GM19324 (cell line): ENCODE results near the gene TPT1.

Source experiments
- ATAC-seq: cut with Tn5 transposase; IDR thresholded peaks from one replicate; pipeline ENCODE4 v1.9.1; 2021; ENCODE audit warnings: mild to moderate bottlenecking, moderate library complexity; ENCODE audit not compliant: unreplicated experiment, low FRiP score

TPT1 gene

DNA sequence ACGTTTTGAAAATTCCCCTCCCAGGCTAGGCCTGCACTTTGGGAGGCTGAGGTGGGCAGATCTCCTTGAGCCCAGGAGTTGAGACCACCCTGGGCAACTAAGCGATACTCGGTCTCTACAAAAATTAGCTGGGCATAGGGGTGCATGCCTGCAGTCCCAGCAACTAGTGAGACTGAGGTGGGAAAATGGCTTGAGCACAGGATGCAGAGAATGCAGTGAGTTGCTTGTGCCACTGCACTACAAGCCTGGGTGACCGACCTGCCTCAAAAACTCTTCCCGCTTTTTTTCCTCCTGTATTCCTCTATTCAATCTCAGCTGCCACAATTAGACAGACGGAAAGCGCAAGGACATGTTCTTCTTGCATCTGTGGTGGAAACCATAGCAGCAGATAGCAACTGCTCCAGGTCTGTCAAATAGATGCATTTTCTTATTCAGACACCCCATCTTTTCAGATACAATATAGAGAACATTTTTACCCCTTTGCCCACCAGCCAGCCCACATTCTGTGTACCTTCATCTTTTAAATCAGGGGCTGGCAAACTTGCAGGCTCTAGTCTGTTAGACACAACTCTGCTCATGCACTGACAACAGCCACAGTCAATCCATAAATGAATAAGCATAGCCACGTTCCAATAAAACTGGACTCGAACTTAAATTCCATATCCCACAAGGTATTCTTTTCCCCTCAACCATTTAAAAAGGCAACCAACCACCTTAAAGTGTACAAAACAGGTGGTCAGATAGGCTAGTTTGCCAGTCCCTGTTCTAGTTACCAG lies 4.8 kb downstream of the TPT1 start:
- no peak for ATAC-seq

DNA sequence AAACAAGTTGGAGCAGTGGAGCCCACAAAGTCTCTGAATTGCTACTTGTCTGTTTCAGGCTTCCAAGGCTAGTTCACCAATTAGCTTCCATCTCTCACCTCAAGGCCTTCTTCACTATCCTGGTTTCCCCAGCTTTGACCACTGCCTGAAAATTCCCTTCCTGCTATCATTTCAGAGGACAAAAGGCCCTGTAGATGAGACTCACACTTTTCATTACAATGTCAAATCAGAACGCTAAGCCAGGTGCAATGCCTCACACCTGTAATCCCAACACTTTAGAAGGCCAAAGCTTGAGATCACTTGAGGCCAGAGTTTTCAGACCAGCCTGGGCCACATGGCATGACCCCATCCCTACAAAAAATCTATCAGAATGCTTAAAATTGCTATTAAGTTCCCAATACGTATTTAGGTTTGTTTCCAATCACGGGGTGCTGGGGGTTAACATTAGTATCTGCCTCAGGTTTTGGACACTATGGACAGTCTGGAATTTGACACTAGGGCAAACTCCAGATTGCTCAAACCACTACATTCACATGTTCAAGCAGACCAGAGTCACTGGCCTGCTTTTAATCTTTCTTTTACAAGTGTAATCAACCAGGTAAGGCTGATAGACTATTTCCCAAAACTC lies 5.5 kb downstream of the TPT1 start:
- no peak for ATAC-seq

DNA sequence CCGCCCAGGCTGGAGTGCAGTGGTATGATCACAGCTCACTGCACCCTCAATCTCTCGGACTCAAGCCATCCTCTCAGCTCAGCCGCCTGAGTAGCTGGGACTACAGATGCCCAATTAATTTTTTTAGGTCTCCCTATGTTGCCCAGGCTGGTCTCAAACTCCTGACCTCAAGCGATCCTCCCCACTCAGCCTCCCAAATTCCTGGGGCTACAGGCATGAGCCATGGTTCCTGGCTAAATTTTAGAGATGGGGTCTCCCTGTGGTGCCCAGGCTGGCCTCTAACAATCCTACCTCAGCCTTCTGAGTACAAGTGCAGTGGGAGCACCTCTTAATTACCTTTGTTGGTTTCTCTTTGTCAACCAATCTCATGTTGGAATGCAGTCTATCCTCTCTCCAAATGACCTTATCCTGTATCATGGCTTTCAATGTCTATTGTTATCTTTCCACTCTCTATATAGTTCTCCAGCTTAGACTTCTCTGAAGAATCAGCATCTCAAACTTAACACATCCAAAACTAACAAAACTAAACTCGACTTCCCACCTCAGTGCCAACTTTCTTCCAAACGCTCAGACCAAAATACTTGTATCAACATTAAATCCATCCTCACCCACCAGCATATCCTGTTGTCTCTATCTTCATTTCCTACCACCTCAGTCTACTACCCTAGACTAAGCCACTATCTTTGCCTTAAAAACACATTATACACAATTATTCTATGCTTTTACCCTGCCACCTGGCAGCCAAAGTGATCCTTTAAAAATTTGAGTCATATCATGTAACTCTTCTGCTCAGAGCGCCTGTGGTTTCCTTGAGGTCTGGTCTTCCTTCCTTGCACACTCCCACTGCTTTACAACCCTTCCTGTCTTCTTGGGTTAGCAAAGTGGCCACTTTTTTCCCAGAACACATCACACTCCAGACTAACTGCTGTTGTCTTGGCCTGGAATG lies 6.7 kb downstream of the TPT1 start:
- ATAC-seq = no peak

DNA sequence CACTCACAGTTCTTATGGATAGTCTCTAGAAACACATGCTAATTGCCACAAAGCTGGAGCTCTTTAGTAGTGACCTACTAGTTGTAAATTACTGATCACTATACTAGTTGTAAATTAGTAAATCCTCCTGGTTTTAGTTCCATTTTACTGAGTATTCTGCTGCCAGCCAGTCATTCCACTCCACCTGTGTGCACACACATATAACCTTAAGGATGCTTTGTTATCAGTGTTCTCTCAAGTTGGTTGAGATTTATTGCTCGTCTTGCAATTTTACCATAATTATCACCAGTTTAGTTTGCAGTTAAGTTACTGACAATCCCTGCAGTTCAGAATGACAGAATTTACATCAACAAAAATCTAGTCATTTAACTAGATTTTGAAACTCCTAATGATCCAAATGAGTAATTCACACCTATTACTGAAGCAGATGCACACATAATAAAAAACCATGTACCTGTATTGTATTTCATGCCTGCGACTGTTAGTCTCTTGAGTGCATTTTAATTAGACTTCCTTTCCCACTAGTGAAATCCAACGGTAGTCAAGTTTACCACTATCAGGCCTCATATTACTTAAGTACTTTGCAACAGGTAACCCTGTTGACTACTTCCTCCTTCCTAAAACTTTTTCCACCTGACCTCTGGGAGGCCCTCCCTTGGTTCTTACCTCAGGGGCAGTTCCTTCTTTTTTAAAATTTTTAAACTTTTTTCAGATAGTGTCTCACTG lies 7.6 kb downstream of the TPT1 start:
- no peak for ATAC-seq

DNA sequence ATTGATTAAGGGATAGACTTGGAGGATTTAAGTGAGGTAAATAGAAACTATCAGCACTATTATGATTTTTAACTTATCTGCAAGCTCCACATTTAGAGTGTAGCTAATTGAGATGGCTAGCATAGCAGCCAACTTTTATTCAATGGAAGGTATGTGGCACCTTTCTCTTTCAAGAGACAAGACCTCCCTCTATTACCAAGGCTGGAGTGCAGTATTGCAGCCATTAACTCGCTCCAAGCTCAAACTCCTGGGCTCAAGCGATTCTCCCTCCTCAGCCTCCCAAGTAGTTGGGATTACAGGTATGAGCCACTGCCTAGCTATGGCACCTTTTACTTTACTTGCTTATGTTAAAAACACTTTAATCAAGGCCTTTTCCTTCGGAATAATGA lies 8.2 kb downstream of the TPT1 start:
- no peak for ATAC-seq

DNA sequence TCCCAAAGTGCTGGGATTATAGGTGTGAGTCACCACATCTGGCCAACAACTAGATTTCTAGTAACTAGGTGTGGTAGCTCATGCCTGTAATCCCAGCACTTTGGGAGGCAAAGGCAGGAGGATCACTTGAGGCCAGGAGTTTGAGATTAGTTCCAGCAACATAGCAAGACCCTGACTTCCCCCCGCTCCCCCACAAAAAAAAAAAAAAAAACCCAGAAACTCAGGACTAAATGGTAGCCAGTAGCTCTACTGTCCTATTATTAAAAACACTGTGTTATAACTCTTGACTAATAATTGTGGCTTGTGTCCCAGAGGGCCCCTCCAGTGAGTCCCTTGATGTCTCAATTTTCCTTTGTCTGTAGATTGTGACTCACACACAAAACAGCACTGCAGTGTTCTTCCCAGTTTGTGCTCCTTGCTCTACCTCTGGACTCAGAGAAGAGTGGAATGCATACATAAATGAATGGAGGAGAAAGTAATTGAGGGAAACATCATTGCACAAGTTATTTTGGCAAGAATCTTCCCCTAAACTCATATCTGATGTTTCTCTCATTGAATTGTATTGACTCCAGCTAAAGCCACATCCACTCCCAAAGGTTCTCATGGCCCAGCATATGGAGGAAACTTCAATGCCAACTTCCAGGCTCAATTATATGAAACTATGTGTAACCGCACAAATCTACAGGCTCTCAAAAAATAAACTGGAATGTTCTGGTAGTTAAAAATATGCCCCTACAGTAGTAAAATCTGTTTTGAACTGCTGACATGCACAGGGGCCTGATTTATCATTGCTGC lies 8.8 kb downstream of the TPT1 start:
- ATAC-seq = no peak

DNA sequence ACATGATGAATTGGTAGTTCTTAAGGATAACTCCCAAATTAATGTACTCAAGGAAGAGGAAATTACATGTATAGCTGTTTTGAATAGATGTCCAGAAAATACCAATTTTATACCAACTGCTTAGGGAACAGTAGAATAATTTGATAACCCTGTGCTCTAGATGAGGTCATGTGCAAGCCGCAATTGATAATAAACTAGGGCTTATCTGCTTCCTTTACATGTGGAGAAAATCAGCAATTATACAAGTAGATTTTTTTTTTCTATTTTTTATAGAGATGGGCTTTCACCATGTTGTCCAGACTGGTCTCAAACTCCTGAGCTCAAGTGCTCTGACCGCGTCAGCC lies 9.3 kb downstream of the TPT1 start:
- no peak for ATAC-seq

DNA sequence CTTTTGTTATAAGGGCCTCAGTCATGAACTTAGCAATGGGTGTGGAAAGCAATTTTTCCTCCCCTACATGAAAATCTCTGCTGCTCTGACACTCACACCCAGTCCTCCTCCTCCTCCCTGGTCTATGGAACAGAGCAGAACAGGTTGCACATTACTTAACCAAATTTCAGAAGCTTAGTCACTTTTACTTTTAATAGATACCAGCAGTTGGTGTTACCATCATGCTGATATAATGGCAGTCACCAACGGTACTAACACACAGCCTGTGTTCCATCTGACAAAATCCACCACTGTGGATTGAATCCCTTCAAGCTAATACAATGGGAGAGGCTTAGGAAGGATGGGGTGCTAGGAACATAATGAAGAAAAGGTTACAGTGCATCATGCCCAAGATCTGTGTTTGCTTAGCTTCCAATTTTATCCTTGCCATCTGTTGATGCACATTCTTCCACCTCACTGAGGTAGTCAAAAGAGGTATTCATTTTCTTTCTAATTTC lies 9.8 kb downstream of the TPT1 start:
- no peak for ATAC-seq

DNA sequence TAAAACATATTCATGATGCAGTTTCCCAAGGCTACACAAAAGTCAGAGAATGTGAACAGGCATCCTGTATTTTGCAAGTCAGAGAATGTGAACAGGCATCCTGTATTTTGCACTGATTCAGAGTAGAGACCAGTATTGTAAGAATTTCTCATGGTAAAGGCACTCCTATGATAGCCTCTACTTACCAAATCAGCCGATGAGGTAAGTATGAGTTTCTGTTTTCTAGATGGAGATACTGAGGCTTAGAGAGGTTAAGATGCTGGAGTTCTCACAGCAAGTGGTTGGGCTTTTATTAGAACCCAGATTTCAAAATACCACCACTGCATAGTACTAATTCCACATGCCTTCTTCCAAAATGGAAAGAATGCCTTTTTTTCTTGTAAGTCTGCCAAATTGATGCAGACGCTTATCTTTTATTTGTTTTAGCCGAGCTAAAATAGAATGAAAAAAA lies 12.3 kb downstream of the TPT1 start:
- no peak for ATAC-seq

DNA sequence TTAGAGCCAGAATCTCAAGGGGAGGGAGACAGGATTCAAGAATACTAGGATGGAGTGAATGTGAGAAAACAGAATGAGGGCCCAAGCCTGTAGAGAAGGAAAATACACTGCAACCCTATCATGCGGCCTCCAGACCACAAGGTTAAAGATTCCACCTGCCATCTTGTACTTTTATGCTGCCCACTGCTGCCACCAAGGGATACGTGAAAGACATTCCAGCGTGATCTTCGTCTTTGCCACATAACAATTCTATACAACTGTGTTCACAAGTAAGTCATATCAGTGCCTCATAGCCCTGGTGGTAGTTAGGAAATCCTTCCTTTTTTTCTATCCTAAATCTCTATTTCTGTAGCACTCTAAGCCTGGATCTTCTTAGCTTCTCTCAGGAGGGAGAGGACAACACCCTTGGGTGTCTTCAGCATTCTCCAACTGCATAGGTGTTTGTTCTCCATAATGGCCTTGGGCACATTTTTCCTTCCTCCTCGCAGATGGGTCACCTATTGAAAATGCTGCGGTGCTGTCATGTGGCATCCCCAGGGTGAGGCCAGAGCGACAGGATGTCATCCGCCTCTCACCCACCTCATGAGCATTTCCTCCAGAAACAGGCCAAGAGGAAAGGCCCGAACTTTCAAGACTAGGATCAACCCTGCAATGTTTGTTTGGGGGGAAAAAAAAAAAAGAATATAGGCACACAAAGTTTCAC lies 13.6 kb downstream of the TPT1 start:
- no peak for ATAC-seq

DNA sequence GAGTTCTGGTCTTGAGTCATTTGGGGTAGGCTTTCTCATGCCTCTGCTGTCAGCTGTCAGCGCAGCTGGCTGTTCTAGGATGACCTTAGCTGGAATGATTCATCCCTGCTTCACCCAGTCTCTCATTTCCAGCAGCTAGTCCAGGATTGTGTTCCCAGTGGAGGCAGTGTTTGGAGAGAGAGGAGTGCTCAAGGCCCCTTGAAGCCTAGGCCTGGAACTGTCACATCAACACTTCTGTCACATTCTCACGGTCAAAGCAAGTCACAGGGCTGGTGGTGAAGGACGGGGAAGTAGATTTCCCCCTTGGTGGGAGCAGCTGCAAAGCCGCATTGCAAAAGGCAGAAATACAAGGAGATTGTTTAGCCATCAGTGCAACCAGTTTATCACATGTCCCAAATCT lies 15.2 kb downstream of the TPT1 start:
- ATAC-seq = no peak

DNA sequence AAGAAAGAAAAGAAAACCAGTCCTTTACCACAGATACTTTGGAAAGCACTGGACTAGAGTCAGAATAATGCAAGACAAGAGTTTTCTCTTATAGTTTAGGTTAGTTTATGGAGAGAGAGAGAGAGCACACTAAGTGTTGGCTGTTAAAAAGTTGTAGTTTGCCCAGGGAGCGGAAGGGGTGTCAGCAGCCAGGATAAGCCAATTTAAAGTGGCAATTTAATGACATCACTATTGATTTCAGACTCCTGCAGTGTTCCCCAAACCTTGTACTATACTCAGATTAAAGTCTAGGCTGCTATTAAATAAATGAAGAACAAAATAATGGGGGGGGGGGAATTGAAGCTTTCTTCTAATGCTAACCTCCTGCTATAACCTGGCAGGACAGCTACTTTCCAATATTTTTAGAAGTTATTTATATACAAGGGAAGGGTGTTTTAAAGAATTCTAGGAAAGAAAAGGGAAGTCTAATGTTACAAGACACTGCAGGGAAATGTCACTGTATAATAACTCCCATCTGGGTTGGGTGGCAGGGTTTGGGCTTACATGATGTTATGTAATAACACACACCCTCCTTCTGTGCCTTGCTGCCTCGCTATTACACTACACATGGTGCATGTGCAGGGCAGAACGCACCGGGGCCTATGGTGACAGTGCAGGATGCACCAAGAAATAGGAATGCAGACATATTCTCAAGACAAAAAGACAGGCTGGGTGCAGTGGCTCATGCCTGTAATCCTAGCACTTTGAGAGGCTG lies 19.9 kb downstream of the TPT1 start:
- ATAC-seq = no peak

DNA sequence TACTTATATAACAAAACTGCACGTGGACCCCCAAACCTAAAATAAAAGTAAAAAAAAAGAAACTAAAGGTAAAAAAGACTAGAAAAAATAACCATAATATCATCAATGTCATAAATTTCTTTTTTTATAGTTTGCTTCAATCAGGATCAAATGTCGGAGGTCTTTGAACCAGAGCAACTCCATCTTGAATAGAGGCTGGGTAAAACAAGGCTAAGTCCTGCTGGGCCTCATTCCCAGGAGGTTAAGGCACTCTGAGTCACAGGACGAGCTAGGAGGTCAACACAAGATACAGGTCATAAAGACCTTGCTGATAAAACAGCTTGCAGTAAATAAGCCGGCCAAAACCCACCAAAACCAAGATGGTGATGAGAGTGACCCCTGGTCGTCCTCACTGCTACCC lies 24.0 kb downstream of the TPT1 start:
- no peak for ATAC-seq

DNA sequence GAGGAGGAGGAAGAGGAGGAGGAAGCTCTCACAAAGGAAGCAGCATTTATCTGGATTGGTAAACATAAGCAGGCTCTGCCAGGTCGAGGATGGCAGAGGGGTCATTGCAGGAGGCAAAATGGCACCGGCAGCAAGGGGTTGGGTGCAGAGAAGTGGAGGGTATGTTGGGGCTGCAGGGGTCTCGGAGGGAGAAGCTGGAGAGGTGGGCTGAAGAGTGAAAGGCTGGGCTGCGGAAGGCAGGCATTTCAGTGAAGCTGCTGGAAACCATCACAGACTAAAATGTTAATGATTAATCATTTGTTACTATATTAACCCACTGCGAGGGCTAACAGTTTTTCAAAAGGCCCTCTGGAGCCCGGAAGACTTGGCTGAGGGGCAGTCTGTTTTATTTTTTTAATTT lies 24.6 kb downstream of the TPT1 start:
- no peak for ATAC-seq

DNA sequence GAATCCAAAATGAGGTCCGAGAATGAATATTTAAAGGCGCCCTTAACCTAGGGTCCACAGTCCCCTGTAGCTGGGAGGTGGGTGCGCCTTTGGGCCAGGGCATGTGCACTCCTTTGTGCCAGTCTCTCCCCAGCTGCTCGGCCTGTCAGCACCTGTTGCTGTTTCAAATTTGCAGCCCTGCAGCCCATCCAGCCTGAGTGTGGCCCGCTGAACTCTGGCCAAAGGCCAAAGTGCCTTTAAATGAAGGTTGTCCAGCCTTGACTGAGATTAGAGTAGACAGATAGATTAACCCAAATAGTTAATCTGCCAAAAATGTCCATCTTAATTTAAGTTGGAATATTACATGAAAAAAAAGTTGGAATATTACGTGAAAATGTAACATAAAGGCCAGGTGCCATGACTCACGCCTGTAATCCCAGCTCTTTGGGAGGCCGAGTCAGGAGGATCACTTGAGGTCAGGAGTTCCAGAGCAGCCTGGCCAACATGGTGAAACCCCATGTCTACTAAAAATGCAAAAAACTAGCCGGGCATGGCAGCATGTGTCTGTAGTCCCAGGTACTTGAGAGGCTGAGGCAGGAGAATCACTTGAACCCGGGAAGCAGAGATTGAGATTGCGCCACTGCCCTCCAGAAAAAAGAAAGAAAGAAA lies 25.3 kb downstream of the TPT1 start:
- ATAC-seq = no peak

DNA sequence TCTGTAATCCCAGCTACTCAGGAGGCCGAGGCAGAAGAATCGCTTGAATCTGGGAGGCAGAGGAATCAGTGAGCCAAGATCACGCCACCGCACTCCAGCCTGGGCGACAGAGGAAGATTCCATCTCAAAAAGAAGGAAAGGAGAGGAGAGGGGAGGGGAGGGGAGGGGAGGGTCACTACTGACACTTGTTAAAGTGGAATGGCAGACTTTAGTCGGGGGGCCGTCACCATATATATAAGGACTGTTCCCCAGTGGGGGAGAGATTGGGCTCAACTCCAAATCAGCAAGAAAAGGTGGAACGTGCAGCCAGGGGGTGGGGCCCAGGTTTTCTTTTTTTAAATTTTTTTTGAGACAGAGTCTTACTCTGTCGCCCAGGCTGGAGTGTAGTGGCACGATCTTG lies 26.2 kb downstream of the TPT1 start:
- no peak for ATAC-seq

DNA sequence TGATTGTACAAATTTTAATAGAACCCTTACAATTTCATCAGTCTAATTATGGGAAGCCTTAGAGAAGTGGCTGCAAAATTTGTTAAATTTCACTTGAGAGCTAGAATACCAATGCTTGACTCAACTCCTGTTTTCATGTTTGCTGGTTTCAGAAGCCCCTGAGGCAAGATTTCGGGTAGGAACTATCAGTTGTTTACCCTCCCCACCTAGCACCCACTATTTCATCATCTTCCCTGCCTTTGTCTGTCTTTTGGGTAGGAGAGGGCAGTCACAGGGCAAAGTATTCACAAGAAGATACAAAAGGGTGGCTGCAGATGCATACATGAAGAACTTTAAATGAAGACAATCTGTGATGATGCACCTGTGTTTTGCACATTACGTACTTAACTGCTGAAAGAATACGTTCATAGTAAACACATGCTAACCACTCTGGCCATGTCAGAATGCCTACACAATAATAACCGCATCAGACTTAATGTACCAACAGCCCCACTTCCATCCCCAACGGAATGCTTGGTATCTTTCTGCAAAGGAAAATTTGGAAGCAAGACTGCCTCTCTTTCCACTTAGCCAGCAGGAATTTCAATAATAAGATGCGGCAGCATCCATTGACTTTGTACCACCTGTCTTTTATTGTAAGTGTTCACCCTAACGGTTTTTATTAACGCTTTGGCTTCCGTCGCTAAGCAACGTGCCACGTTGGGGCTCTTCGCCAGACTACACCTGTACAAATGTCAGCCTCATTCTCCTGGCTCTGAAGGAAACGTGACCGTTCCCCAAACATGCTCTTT lies 30.4 kb downstream of the TPT1 start:
- ATAC-seq = no peak
